A673 (cell line): ENCODE data around the gene SCUBE1. TPM values are rescaled to one million over a fixed set of nuclear protein-coding genes. Genes with fewer than 3 reads are reported as not detected.

Experiments used
- BruUV-seq: library from RNA; stranded (reverse); fragments of 400-500 nt; replicated peaks from 2 replicates; lab custom pipeline; 2021; lab: Mats Ljungman, UMichigan
- CTCF ChIA-PET: fragments of 300-600 bp; sonication (Branson Sonifier 250); formaldehyde crosslinking; loops from one replicate; lab custom pipeline; 2022; ENCODE audit warnings: antibody characterized with exemption; lab: Charles Lee
- POLR2A ChIA-PET: fragments of 300-600 bp; sonication (Branson Sonifier 250); formaldehyde crosslinking; loops from one replicate; lab custom pipeline; 2022; ENCODE audit warnings: antibody characterized with exemption; ENCODE audit not compliant: low non-redundant PET; lab: Charles Lee
- DNase-seq: peaks from one replicate; pipeline ENCODE4 v3.0.0-alpha.2; 2015; ENCODE audit warnings: low spot score
- H3K27ac ChIP-seq: fragments of 200-600 bp; sonication (generic); 2 replicates; pipeline ENCODE4 v1.5.1; 2016; ENCODE audit warnings: mixed run types, low read depth, mild to moderate bottlenecking, mixed read lengths, antibody characterized with exemption, low read length; ENCODE audit not compliant: poor library complexity, severe bottlenecking
- H3K27me3 ChIP-seq: fragments of 200-600 bp; sonication (generic); replicated peaks from 2 replicates; pipeline ENCODE4 v1.6.1; 2017; ENCODE audit warnings: mixed run types, low read depth, mild to moderate bottlenecking, mixed read lengths, antibody characterized with exemption, low read length; ENCODE audit not compliant: insufficient read depth, poor library complexity
- H3K36me3 ChIP-seq: fragments of 200-600 bp; sonication (generic); 2 replicates; pipeline ENCODE4 v1.6.1; 2016; ENCODE audit warnings: mixed run types, mild to moderate bottlenecking, mixed read lengths, antibody characterized with exemption, low read length; ENCODE audit not compliant: insufficient read depth, poor library complexity, severe bottlenecking
- H3K4me1 ChIP-seq: fragments of 200-600 bp; sonication (generic); 2 replicates; pipeline ENCODE4 v1.6.1; 2017; ENCODE audit warnings: mixed run types, mild to moderate bottlenecking, mixed read lengths, antibody characterized with exemption, low read length; ENCODE audit not compliant: insufficient read depth, poor library complexity, severe bottlenecking
- H3K4me3 ChIP-seq: fragments of 200-600 bp; sonication (generic); 2 replicates; pipeline ENCODE4 v1.5.1; 2016; ENCODE audit warnings: low read depth, mixed run types, mild to moderate bottlenecking, mixed read lengths, low read length; ENCODE audit not compliant: poor library complexity, severe bottlenecking
- H3K9me3 ChIP-seq: fragments of 200-600 bp; sonication (generic); 2 replicates; pipeline ENCODE4 v1.6.1; 2016; ENCODE audit warnings: mixed run types, low read depth, mild to moderate bottlenecking, mixed read lengths, antibody characterized with exemption, low read length; ENCODE audit not compliant: poor library complexity, severe bottlenecking
- EZH2 ChIP-seq: fragments of 200-600 bp; sonication (generic); IDR thresholded peaks from 2 replicates; pipeline ENCODE4 v1.6.1; 2017; ENCODE audit warnings: borderline replicate concordance, low read depth, mild to moderate bottlenecking, mixed read lengths, antibody characterized with exemption, low read length; ENCODE audit not compliant: poor library complexity, severe bottlenecking
- intact Hi-C: fragments of 100-400 bp; cut with micrococcal nuclease; formaldehyde crosslinking; loops from one replicate; pipeline ENCODE4 v1.10.0; 2022; ENCODE audit not compliant: unreplicated experiment
- total RNA-seq: library from RNA; stranded (reverse); gene quantifications from 2 replicates; pipeline ENCODE4 v1.2.3, GENCODE V29; 2021
- TF ChIP-seq, protein P1 (sequence below): fragments of 300-800, 200-600 bp; sonication (generic); conservative IDR thresholded peaks from 2 replicates; pipeline ENCODE4 v1.5.1; 2017; ENCODE audit warnings: low read depth, mild to moderate bottlenecking, antibody characterized with exemption, low read length, moderate library complexity, mixed read lengths

SCUBE1 gene
- total RNA-seq, 1 experiment from 2014 or later: 0.24 TPM

DNA sequence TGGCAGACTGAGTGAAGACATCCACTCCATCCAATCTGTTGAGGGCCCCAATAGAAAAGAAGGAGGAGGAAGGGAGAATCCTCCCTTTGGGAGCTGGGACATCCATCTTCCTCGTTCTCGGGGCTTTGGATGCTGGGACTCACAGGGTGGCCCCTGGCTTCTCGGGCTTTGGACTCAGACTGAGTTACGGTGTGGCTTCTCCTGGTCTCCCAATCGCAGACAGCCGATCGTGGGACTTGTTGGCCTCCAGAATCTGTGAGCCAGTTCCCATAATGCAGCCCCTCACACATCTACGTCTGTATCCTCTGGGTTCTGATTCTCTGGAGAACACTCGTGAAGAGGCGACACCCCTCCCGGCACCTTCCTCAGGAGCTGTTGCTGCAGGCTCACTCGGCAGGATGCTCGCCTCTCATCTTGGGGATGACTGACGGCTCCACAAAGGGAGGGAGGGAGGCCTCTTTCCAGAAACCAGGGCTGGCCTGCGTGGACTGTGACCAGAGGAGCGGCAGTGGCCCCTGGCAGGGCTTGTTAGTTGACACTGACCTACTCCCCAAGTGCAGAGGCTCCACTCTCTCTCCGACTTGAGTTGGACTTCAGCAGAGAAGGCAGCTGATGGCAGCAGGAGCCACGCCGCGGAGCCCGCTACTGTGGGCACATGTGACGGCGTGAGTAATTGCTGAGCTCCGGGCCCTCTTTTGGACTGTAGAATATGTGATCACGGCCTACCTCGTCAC lies 141.5 kb downstream of the SCUBE1 start:
- Histone ChIP-seq H3K36me3 (no peaks in the 10 kb centered on the region), H3K4me3 (no peak overlapping the region), H3K27ac (no peak overlapping the region), H3K27me3 (no peaks in the 10 kb centered on the region), H3K4me1 (no peaks in the 10 kb centered on the region), H3K9me3 (no peaks in the 10 kb centered on the region)
- intact Hi-C loops: no loop called here
- ChIA-PET CTCF (no interaction called here), POLR2A (no interaction called here)
- no TSS peak for BruUV-seq
- no peak for DNase-seq
- no peak for TF ChIP-seq EZH2
- TF ChIP-seq, protein P1, sequence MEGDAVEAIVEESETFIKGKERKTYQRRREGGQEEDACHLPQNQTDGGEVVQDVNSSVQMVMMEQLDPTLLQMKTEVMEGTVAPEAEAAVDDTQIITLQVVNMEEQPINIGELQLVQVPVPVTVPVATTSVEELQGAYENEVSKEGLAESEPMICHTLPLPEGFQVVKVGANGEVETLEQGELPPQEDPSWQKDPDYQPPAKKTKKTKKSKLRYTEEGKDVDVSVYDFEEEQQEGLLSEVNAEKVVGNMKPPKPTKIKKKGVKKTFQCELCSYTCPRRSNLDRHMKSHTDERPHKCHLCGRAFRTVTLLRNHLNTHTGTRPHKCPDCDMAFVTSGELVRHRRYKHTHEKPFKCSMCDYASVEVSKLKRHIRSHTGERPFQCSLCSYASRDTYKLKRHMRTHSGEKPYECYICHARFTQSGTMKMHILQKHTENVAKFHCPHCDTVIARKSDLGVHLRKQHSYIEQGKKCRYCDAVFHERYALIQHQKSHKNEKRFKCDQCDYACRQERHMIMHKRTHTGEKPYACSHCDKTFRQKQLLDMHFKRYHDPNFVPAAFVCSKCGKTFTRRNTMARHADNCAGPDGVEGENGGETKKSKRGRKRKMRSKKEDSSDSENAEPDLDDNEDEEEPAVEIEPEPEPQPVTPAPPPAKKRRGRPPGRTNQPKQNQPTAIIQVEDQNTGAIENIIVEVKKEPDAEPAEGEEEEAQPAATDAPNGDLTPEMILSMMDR: no peak

DNA sequence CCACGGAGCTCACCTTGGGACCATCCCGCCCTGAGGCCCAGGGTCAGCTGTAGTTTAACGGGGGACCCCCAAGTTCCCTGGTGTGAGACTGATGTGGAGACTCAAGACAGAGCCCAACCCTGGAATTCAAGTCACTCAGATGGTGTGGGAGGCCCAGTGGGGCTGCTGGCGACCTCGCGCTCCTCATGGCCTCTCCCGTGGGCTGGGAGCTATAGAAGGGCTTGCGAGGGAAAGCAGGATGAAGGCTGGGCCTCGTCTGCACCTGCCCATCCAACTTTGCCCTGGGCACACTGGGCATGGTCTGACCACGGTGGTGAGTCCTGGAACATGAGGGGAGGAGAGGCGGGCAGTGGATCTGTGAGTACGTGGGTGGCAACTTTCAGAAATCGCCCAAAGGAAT lies 142.6 kb downstream of the SCUBE1 start:
- H3K36me3 ChIP-seq: no peaks in the 10 kb centered on the region
- no TSS peak for BruUV-seq
- no peak overlapping the region for H3K4me3 ChIP-seq
- CTCF ChIA-PET: no interaction called here
- no peak for DNase-seq
- no peaks in the 10 kb centered on the region for H3K4me1 ChIP-seq
- no peaks in the 10 kb centered on the region for H3K9me3 ChIP-seq
- no peak overlapping the region for H3K27ac ChIP-seq
- POLR2A ChIA-PET: no interaction called here
- no peak for TF ChIP-seq EZH2
- TF ChIP-seq, protein P1: no peak
- intact Hi-C loops: no loop called here
- no peaks in the 10 kb centered on the region for H3K27me3 ChIP-seq

DNA sequence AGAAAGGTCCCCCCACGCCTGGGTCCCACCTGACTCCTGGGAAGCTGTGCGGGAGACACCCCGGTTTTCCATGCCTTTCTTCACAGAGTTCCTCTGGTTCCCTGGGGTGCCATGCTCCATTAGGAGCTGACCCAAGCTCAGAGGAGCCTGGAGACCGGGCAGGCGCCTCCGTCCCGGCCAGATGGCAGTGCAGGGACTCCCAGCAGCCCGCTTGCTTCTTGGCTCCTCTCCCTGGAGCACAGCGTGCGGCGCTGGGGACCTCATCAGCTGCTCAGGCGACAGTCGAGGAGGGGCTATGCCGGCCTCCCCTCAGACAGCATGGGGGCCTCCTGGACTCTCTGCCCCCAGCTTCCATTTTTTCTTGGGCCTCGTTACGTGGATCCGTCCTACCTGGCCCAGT lies 143.1 kb downstream of the SCUBE1 start:
- Histone ChIP-seq H3K27ac (no peak overlapping the region), H3K4me1 (no peaks in the 10 kb centered on the region), H3K9me3 (no peaks in the 10 kb centered on the region), H3K27me3 (no peaks in the 10 kb centered on the region), H3K4me3 (no peak overlapping the region), H3K36me3 (no peaks in the 10 kb centered on the region)
- TF ChIP-seq, protein P1: no peak
- no peak for TF ChIP-seq EZH2
- ChIA-PET CTCF (no interaction called here), POLR2A (no interaction called here)
- intact Hi-C loops: no loop called here
- no TSS peak for BruUV-seq
- no peak for DNase-seq
